GM19328 (cell line): ENCODE results near the gene VAPB.

ENCODE experiments used
- ATAC-seq: cut with Tn5 transposase; IDR thresholded peaks from one replicate; pipeline ENCODE4 v1.9.1; 2021; ENCODE audit warnings: mild to moderate bottlenecking, moderate library complexity; ENCODE audit not compliant: unreplicated experiment

VAPB gene

DNA sequence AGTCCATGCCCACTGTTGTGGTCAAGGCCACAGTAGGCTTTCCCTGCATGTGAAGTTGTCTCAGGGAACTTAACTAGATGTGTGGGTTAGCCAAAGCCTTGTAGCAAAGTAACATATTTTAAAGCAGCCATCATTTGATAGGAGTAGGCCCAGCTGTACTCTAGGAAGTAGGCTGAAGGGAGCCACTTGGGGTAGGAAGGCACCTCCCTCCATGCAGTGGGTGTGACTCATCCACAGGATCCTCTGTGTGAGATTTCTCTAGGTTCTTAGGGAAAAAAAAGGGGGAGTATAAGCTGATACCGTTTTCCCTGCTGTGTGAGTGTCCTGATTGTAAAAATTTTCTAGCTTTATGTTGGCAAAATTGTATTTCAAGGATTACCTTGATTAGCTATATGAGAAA lies 44.7 kb downstream of the VAPB start:
- ATAC-seq, result no peak

GRCh38 chr20:58434326-58434725 lies 45.3 kb downstream of the VAPB start:
- no peak for ATAC-seq

DNA sequence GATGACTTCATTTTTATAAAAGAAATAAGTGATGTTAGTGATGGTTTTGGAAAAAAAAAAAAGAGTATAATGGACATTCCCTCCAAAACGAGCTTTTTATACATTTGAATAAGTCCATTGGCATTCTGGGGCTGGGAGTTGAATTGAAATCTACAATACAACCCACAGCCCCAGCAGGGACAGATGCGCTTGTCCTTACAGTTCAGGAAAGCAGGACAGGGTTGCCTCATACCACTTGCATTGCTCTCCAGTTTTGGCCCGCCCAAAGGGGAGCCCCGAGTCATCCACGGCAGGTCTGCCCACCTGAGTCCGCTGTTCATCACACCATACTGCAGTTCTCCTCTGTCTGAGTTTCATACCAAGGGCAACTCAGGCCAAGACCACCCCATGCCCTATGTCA lies 46.2 kb downstream of the VAPB start:
- ATAC-seq, result no peak

DNA sequence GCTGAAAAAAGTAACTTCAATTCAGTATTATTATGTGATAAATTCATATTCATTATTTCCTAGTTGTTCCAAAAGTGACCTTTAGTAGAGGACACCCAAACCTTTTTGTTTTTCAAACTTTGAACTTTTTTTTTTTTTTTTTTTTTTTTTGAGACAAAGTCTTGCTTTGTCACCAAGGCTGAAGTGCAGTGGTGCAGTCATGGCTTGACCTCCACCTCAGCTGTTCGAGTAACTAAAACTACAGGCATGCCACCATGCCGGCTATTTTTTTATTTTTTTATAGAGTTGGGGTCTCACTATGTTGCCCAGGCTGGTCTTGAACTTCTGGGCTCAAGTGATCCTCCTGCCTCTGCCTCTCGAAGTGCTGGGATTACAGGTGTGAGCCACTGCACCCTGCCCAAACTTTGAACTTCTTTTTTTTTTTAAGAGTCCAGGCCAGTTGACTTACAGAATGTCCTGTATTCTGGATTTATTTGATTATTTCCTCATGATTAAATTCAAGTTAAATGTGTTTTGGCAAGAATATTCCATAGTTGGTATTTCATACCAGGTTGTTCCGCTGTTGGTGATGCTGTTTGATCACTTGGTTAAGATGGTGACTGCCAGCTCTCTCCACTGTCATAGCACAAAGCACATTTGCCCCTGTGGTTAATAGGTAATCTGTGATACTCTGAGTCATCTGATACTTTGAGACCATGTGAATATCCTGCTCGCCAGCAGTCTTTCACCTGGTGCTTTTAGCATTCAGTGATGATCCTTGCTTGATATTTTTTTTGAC lies 48.0 kb downstream of the VAPB start:
- ATAC-seq, result no peak

GRCh38 chr20:58438970-58439808 lies 50.2 kb downstream of the VAPB start:
- no peak for ATAC-seq

DNA sequence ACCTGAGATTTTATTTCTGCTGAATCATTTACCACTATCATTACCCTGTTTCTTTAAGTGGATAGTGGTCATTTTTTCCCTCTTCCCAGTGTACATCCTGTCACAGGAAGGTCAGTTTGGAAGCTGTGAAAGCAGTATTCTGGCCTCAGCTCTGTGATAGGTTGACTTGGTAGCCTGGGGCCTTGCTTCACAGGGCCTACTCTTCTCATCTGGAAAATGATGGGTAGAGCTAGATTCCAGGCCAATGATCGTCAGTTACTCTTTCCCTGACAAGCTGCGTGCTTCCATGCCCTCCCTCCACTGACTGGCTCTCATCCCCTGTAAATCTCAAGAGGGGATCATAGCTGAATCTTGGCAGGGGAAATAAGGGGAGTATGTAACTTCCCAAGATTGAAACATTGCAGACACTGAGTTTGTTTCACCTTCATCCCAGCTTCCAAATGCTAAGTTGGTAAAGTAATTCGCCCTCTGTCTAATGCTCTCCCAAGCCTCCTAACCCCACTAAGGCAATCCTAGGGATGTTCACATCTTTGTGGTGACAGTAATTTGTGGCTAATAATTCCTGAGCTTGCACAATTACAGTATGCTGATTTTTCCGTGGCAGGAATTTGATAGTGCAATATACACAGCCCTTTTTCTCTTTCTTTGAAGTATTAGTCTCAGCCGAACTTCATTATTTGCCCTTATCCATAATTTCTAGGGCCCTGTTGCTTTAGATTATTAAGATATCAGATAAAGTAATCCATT lies 51.2 kb downstream of the VAPB start:
- no peak for ATAC-seq

GRCh38 chr20:58441723-58442122 lies 52.7 kb downstream of the VAPB start:
- ATAC-seq, result no peak

DNA sequence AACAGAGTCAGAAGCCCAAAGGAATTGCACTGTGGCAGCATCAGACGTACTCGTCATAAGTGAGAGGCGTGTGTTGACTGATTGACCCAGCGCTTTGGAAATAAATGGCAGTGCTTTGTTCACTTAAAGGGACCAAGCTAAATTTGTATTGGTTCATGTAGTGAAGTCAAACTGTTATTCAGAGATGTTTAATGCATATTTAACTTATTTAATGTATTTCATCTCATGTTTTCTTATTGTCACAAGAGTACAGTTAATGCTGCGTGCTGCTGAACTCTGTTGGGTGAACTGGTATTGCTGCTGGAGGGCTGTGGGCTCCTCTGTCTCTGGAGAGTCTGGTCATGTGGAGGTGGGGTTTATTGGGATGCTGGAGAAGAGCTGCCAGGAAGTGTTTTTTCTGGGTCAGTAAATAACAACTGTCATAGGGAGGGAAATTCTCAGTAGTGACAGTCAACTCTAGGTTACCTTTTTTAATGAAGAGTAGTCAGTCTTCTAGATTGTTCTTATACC lies 55.8 kb downstream of the VAPB start:
- no peak for ATAC-seq

DNA sequence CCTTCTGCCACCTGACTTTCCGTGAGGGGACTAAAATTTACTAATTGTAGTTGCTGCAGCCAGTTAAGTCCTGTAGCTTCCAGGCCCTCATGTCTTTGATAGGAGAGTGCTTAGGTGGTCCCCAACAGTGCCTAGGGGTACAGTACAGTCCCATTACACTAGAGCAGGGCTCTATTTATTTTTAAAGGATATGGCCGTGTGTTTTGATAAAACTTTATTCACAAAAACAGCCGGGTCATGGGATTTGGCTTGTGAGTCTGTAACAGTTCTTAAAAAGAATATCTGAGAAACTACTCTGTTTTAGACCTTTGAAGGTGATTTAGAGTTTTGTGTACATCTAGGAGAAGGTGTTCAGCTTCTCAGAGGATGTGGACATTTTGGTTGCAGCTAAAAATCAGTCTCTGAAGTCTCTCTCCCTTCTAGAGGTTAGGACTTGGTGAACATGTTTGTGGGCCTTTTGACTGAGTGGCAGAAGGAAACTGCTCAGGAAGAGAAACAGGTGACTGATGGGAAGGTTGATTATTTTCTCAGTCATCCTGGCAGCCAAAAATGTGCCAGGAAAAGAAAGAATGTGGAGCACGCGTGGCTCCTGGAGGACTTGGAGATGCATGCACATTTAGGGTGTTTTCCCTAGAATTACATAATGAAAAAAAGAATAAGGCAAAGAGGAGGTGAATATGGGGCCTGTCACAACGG lies 57.4 kb downstream of the VAPB start:
- ATAC-seq, result no peak

- no peak for ATAC-seq
Measured at GRCh38 chr20:58446960-58447265, 57.9 kb downstream of the VAPB start.

GRCh38 chr20:58447511-58448391 lies 58.7 kb downstream of the VAPB start:
- ATAC-seq, result no peak

DNA sequence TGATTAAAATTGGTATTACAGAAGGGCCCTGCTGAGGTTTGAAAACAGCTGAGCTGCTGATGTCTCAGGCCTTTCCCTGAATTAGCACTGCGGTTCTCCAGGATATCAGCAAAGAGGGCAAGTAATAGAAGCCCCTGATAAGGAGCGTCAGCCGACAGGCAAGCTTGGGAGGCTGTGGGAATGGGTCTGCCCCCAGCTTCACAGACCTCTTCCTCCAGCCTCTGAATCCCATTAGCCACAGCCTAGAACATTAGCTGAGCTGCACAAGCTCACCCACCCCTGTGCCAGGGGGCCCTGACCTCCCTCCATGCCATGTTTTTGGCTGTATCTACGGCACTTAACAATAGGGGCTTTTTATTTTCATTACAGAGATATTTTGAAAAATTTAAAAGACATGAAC lies 59.9 kb downstream of the VAPB start:
- ATAC-seq, result no peak

DNA sequence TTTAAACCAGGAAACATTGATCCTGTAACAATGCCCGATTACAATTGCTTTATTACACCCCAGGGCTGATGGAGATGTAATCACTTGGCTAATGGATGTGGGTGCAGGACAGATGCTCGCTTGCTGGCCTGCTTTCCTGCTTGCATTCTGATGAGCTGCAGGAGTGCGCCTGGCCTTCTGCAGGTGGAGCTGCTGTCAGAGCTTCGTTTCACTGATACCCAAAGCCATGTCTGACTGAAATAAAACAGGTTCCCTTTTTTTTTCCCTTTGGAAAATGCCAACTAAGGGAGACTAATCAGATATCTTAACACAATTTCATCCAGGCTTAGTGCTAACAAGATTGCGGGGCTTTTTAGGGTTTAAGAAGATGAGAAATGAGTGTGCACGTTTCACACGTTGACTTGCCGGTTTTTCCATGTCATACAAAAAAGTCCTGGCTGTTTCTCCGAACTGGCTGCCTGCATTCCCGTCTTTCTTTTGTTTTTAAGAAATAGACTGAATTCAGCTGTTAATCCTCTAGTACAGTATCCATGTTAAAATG lies 60.7 kb downstream of the VAPB start:
- no peak for ATAC-seq

DNA sequence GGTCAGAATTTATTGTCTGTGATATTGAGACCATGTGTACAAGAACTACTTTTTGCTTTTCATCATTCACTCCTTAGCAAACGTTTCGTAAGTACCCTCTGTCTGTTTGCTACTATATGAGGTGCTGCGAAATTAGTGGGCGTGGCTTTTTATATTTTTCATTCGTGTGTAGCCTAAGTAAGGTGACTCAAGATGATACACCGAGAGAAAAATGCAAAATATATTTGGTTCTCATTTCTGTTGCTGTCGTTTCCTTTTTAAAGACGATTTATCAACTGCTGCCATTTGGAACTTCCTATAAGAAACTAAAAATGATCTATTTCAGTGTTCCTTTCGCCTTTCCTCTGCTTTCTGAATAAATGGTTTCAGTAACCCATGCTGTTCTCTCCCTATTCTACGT lies 61.2 kb downstream of the VAPB start:
- ATAC-seq, result no peak

- no peak for ATAC-seq
Measured at GRCh38 chr20:58452667-58453255, 63.7 kb downstream of the VAPB start.

GRCh38 chr20:58453391-58453790 lies 64.4 kb downstream of the VAPB start:
- ATAC-seq, result no peak

DNA sequence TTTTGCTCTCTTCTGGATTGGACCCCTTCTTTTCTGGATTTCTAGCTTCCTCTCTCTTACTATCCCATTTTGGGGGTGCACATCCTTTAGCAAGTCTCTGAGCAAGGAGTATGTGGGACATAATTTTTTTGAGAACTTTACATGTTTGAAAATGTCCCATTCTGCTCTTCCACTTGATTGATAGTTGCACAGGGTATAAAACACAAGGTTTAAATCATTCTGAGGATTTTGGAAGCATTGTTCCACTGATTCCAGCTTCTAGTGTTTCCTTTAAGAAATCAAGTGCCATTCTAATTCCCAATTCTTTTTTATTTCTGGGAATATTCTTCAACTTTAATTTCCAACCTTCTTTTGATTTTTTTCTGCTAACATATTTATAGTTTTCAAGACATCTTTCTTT lies 65.4 kb downstream of the VAPB start:
- ATAC-seq, result no peak

DNA sequence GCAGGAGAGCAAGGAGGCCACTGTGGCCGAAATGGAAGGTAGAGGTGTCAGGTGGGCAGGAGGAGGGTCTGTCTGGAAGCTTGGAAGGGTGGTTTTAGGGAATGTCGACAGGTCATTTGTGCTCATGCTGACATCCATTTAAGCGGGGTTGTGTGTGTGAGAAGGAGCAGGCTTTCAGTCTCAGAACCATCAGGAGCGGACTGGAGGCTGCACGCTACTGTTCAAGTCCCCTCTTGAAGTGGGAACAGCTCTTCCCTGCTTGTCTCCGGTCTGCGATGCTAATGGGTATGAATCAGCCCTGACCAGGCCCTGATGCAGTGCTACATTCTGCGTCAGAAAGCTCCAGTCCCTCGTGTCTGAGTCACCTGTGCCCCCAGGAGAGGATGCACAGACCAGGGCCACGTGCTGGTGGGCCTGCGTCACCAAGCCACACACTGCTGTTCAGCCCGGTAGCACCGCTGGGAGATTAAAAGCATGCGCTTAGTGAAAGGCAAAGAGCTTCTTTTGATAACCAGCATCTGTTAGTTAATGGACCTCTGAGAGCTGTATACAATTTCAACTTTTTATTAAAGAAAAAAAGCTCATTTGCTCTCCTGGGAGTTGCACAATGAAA lies 68.2 kb downstream of the VAPB start:
- ATAC-seq, result no peak
